CD1c-positive myeloid dendritic cell (primary cell): Measurements from ENCODE around the gene PSG11.
"Not testable (repeated sequence)": the region's sequence is repeated elsewhere in the genome, so short reads cannot be mapped to it uniquely, and the experiment has no call there.

Experiments
- DNase-seq: peaks from one replicate; pipeline ENCODE4 v3.0.0-alpha.2; 2016; ENCODE audit errors: extremely low spot score

PSG11 gene

GRCh38 chr19:43026369-43026768 is at the start of gene PSG11:
PSG11 (minus strand) TSS chr19:43026469; CDS start chr19:43026372, 97 bp downstream.
- not testable (repeated sequence) for DNase-seq

- DNase-seq = not testable (repeated sequence)
These were observed 36.1 kb upstream of the PSG11 start for GRCh38 chr19:43062418-43062817.

- not testable (repeated sequence) for DNase-seq
These were observed 35.1 kb upstream of the PSG11 start for GRCh38 chr19:43061326-43061725.

GRCh38 chr19:43060254-43060653 is 34.0 kb upstream of the PSG11 start:
- not testable (repeated sequence) for DNase-seq

GRCh38 chr19:43059482-43059881 is 33.2 kb upstream of the PSG11 start:
- DNase-seq = not testable (repeated sequence)

- not testable (repeated sequence) for DNase-seq
These were observed 32.2 kb upstream of the PSG11 start for GRCh38 chr19:43058440-43058839.

GRCh38 chr19:43047966-43048365 is 21.7 kb upstream of the PSG11 start:
- DNase-seq = not testable (repeated sequence)

- not testable (repeated sequence) for DNase-seq
These were observed 20.3 kb upstream of the PSG11 start for GRCh38 chr19:43046578-43046977.

- not testable (repeated sequence) for DNase-seq
These were observed 17.4 kb upstream of the PSG11 start for GRCh38 chr19:43043492-43044180.

GRCh38 chr19:43031645-43032044 is 5.4 kb upstream of the PSG11 start:
- not testable (repeated sequence) for DNase-seq

GRCh38 chr19:43028866-43029265 is 2.6 kb upstream of the PSG11 start:
- no peak for DNase-seq

- not testable (repeated sequence) for DNase-seq
These were observed 1.7 kb upstream of the PSG11 start for GRCh38 chr19:43027985-43028384.

GRCh38 chr19:43027061-43027460 is 792 bp upstream of the PSG11 start:
- DNase-seq = not testable (repeated sequence)

GRCh38 chr19:43022098-43022497 is 4.2 kb downstream of the PSG11 start:
- not testable (repeated sequence) for DNase-seq

GRCh38 chr19:43021629-43022028 is 4.6 kb downstream of the PSG11 start:
- DNase-seq = not testable (repeated sequence)

GRCh38 chr19:43019588-43019987 is 6.7 kb downstream of the PSG11 start:
- DNase-seq = not testable (repeated sequence)

- DNase-seq = not testable (repeated sequence)
These were observed 20.4 kb downstream of the PSG11 start for GRCh38 chr19:43005841-43006240.

GRCh38 chr19:43004846-43005245 is 21.4 kb downstream of the PSG11 start:
- not testable (repeated sequence) for DNase-seq

GRCh38 chr19:43003634-43004033 is 22.6 kb downstream of the PSG11 start:
- DNase-seq = not testable (repeated sequence)

GRCh38 chr19:43002948-43003347 is 23.3 kb downstream of the PSG11 start:
- DNase-seq = not testable (repeated sequence)

- not testable (repeated sequence) for DNase-seq
These were observed 30.1 kb downstream of the PSG11 start for GRCh38 chr19:42996161-42996560.

GRCh38 chr19:42992029-42992604 is 34.2 kb downstream of the PSG11 start:
- DNase-seq = not testable (repeated sequence)

GRCh38 chr19:42989851-42990250 is 36.4 kb downstream of the PSG11 start:
- DNase-seq = no peak
